Sigmoid colon (tissue), 3 donors: Measurements from ENCODE around the gene TGM4.

Experiments used
- CTCF ChIP-seq, 4 experiments: fragments of 450-650 bp in 3 of 4; fragments of 200-600 bp in 1 of 4; IDR thresholded peaks; one replicate each; pipeline ENCODE4 v1.5.1; 2016 to 2019; ENCODE audit warnings: antibody characterized with exemption in 4 of 4, mild to moderate bottlenecking in 3 of 4, moderate library complexity in 2 of 4
- POLR2A ChIP-seq, 2 donors: fragments of 450-650 bp; IDR thresholded peaks; one replicate each; pipeline ENCODE4 v1.6.1; 2016; ENCODE audit warnings: antibody characterized with exemption in 2 of 2, mild to moderate bottlenecking in 2 of 2, moderate library complexity in 2 of 2

- no peak for TF ChIP-seq CTCF (IDR thresholded peaks at IDR 0.05)
- TF ChIP-seq POLR2A (IDR thresholded peaks at IDR 0.05), result no peak
Measured at GRCh38 chr3:44915702-44916438, 41.5 kb downstream of the TGM4 start.
